Right cardiac atrium (tissue), 5 donors: ENCODE measurements around the gene SALL3. TPM values are rescaled to one million over a fixed set of nuclear protein-coding genes. Genes with fewer than 3 reads are reported as not detected.
"Not testable (repeated sequence)": the region's sequence is repeated elsewhere in the genome, so short reads cannot be mapped to it uniquely, and the experiment has no call there.

Experiments used
- ATAC-seq, 2 donors: fragments of 200-7000 bp; cut with Tn5 transposase; one replicate each; pipeline versions ENCODE4 v1.8.0 to v1.9.1; 2020; ENCODE audit warnings: moderate library complexity in 2 of 2, mild to moderate bottlenecking in 1 of 2
- DNase-seq, 3 donors: peaks; one replicate each; pipeline ENCODE4 v3.0.0-alpha.2; 2020
- H3K27ac ChIP-seq: one replicate; pipeline ENCODE4 v1.5.1; 2013; ENCODE audit warnings: mild to moderate bottlenecking, low read length, control low read depth, moderate library complexity
- H3K27me3 ChIP-seq: one replicate; pipeline ENCODE4 v1.6.1; 2013; ENCODE audit not compliant: control insufficient read depth, insufficient read depth
- H3K4me1 ChIP-seq: one replicate; pipeline ENCODE4 v1.6.1; 2013; ENCODE audit warnings: low read length; ENCODE audit not compliant: control insufficient read depth, insufficient read depth
- H3K4me3 ChIP-seq: one replicate; pipeline ENCODE4 v1.5.1; 2013; ENCODE audit warnings: low read length, control low read depth
- H3K9me3 ChIP-seq: one replicate; pipeline ENCODE4 v1.6.1; 2013; ENCODE audit warnings: low read length; ENCODE audit not compliant: control insufficient read depth
- WGBS: extraction: QIAGEN DNeasy Blood & Tissue Kit; methylation state at CpG from one replicate; pipeline ENCODE4 v1.1.7; 2013; 5-methylcytosine and 5-hydroxymethylcytosine counted together
- intact Hi-C, 4 donors: fragments of 100-400 bp; cut with DNase I; formaldehyde crosslinking; loops; one replicate each; pipeline versions ENCODE4 v1.11.0 to v1.14.0; 2022 to 2023
- polyA plus RNA-seq: library from polyadenylated mRNA; stranded (reverse); fragments of 200-250 nt; gene quantifications from one replicate; pipeline ENCODE4 v1.2.3, GENCODE V29; 2013
- total RNA-seq, 4 donors: library from RNA; stranded (reverse); fragmentation: NEBNext Ultra II Directional; extraction: Animal tissue kit (Norgen Biotek cat#: 25700); gene quantifications; one replicate each; pipeline ENCODE4 v1.2.1, GENCODE V29; 2021
- donor health status: healthy with polysubstance abuse.
- donor health status: DM: no; HTN: yes; CAD: no.
- donor health status: DM: no; HTN: no; CAD: no.
- donor health status: DM: no; HTN: yes; CAD: no; lungs with severe emphysema.
- donor health status: DM: yes; HTN: yes; CAD: no.

SALL3 gene
- total and polyA plus RNA-seq, 5 donors: 0.14 to 3.1 (median 1.1) TPM

- Histone ChIP-seq H3K4me3 (no peak overlapping the region), H3K4me1 (no peaks in the 10 kb centered on the region), H3K27me3 (no peaks in the 10 kb centered on the region), H3K27ac (no peak overlapping the region), H3K9me3 (no peaks in the 10 kb centered on the region)
- 54% methylated on average over 9 of the region's 9 CpGs for WGBS
- DNase-seq (no peak), ATAC-seq (no peak)
- intact Hi-C loops: no loop called here
These were observed 34.0 kb upstream of the SALL3 start for GRCh38 chr18:78945628-78946027.

- no peak for ATAC-seq
- Histone ChIP-seq H3K27ac (no peak overlapping the region), H3K27me3 (no peaks in the 10 kb centered on the region), H3K4me3 (no peak overlapping the region), H3K4me1 (no peaks in the 10 kb centered on the region), H3K9me3 (no peaks in the 10 kb centered on the region)
- intact Hi-C loops: no loop called here
- WGBS: 90% methylated on average over 15 of the region's 15 CpGs
- no peak for DNase-seq
These were observed 32.3 kb upstream of the SALL3 start for GRCh38 chr18:78947291-78947690.

- H3K27ac ChIP-seq: no peak overlapping the region
- no peaks in the 10 kb centered on the region for H3K9me3 ChIP-seq
- ATAC-seq (no peak), DNase-seq (no peak)
- H3K27me3 ChIP-seq: no peaks in the 10 kb centered on the region
- intact Hi-C loops: no loop called here
- H3K4me3 ChIP-seq: no peak overlapping the region
- H3K4me1 ChIP-seq: no peaks in the 10 kb centered on the region
- WGBS: 55% methylated on average over 12 of the region's 12 CpGs
These were observed 31.4 kb upstream of the SALL3 start for GRCh38 chr18:78948221-78948620.

- Histone ChIP-seq H3K4me3 (no peak overlapping the region), H3K4me1 (no peaks in the 10 kb centered on the region), H3K27me3 (no peaks in the 10 kb centered on the region), H3K27ac (no peak overlapping the region), H3K9me3 (no peaks in the 10 kb centered on the region)
- intact Hi-C loops: no loop called here
- DNase-seq (peak in 1 of 3 donors; percentile 59), ATAC-seq (peak in 1 of 2 donors; percentile 70)
- 72% methylated on average over 13 of the region's 13 CpGs for WGBS
These were observed 30.9 kb upstream of the SALL3 start for GRCh38 chr18:78948707-78949106.

- DNase-seq (no peak), ATAC-seq (no peak)
- H3K4me3 ChIP-seq: no peak overlapping the region
- no peak overlapping the region for H3K27ac ChIP-seq
- no peaks in the 10 kb centered on the region for H3K4me1 ChIP-seq
- 88% methylated on average over 17 of the region's 17 CpGs for WGBS
- no peaks in the 10 kb centered on the region for H3K27me3 ChIP-seq
- no peaks in the 10 kb centered on the region for H3K9me3 ChIP-seq
- intact Hi-C loops: no loop called here
These were observed 30.4 kb upstream of the SALL3 start for GRCh38 chr18:78949216-78949615.

- Histone ChIP-seq H3K27me3 (no peaks in the 10 kb centered on the region), H3K9me3 (no peaks in the 10 kb centered on the region), H3K27ac (no peak overlapping the region), H3K4me3 (no peak overlapping the region), H3K4me1 (no peaks in the 10 kb centered on the region)
- ATAC-seq (no peak), DNase-seq (no peak)
- intact Hi-C loops: no loop called here
- 74% methylated on average over 10 of the region's 10 CpGs for WGBS
These were observed 29.2 kb upstream of the SALL3 start for GRCh38 chr18:78950386-78950785.

GRCh38 chr18:78953566-78953965 is 26.1 kb upstream of the SALL3 start:
- intact Hi-C loops: no loop called here
- no peak for ATAC-seq
- 64% methylated on average over 17 of the region's 17 CpGs for WGBS

GRCh38 chr18:78955051-78955450 is 24.6 kb upstream of the SALL3 start:
- DNase-seq: no peak
- Histone ChIP-seq H3K27me3 (no peaks in the 10 kb centered on the region), H3K4me3 (no peak overlapping the region), H3K4me1 (no peaks in the 10 kb centered on the region), H3K9me3 (no peaks in the 10 kb centered on the region), H3K27ac (no peak overlapping the region)
- no peak for ATAC-seq
- intact Hi-C loops: no loop called here
- whole genome bisulfite sequencing: 88% methylated on average over 17 of the region's 17 CpGs

More at GRCh38 chr18:78953566-78953965, 26.1 kb upstream of the SALL3 start:
- H3K27me3 ChIP-seq: no peaks in the 10 kb centered on the region
- no peaks in the 10 kb centered on the region for H3K9me3 ChIP-seq
- no peaks in the 10 kb centered on the region for H3K4me1 ChIP-seq
- H3K4me3 ChIP-seq: no peak overlapping the region
- no peak overlapping the region for H3K27ac ChIP-seq
- DNase-seq: no peak

- ATAC-seq: no peak
- WGBS: 91% methylated on average over 14 of the region's 14 CpGs
These were observed 22.5 kb upstream of the SALL3 start for GRCh38 chr18:78957140-78957539.

GRCh38 chr18:78960709-78961108 is 18.9 kb upstream of the SALL3 start:
- WGBS: 84% methylated on average over 6 of the region's 6 CpGs
- H3K27ac ChIP-seq: no peak overlapping the region
- no peaks in the 10 kb centered on the region for H3K9me3 ChIP-seq
- ATAC-seq (no peak), DNase-seq (no peak)
- H3K4me1 ChIP-seq: no peaks in the 10 kb centered on the region
- intact Hi-C loops: no loop called here
- no peaks in the 10 kb centered on the region for H3K27me3 ChIP-seq
- no peak overlapping the region for H3K4me3 ChIP-seq

More at GRCh38 chr18:78957140-78957539, 22.5 kb upstream of the SALL3 start:
- no peaks in the 10 kb centered on the region for H3K4me1 ChIP-seq
- no peaks in the 10 kb centered on the region for H3K9me3 ChIP-seq
- DNase-seq: no peak
- intact Hi-C loops: no loop called here
- no peak overlapping the region for H3K4me3 ChIP-seq
- no peak overlapping the region for H3K27ac ChIP-seq
- H3K27me3 ChIP-seq: no peaks in the 10 kb centered on the region

GRCh38 chr18:78962098-78962497 is 17.5 kb upstream of the SALL3 start:
- intact Hi-C loops: no loop called here
- H3K9me3 ChIP-seq: no peaks in the 10 kb centered on the region
- H3K4me3 ChIP-seq: no peak overlapping the region
- no peaks in the 10 kb centered on the region for H3K4me1 ChIP-seq
- ATAC-seq (no peak), DNase-seq (no peak)
- no peak overlapping the region for H3K27ac ChIP-seq
- WGBS: 82% methylated on average over 7 of the region's 7 CpGs
- H3K27me3 ChIP-seq: no peaks in the 10 kb centered on the region

- ATAC-seq, H3K27me3 ChIP-seq, H3K27ac ChIP-seq, H3K4me1 ChIP-seq, H3K4me3 ChIP-seq, DNase-seq, H3K9me3 ChIP-seq, intact Hi-C loops: not testable (repeated sequence)
- 91% methylated on average over 24 of the region's 24 CpGs for WGBS
These were observed 14.9 kb upstream of the SALL3 start for GRCh38 chr18:78964727-78965126.
